GM23338 (cell line): Measurements from ENCODE around the gene ZNF200. TPM values are rescaled to one million over a fixed set of nuclear protein-coding genes. Genes with fewer than 3 reads are reported as not detected.
"Not testable (repeated sequence)": the region's sequence is repeated elsewhere in the genome, so short reads cannot be mapped to it uniquely, and the experiment has no call there.

Experiments
- ATAC-seq: fragments of 200-7000 bp; cut with Tn5 transposase; 3 replicates; pipeline ENCODE4 v1.9.1; 2020
- DNase-seq: peaks from one replicate; pipeline ENCODE4 v3.0.0-alpha.2; 2015; ENCODE audit warnings: low spot score
- H2AFZ ChIP-seq: fragments of 200-600 bp; sonication (generic); 2 replicates; pipeline ENCODE4 v1.8.0; 2016; ENCODE audit warnings: antibody characterized with exemption, mild to moderate bottlenecking, moderate library complexity
- H3F3A ChIP-seq: fragments of 200-600 bp; sonication (generic); replicated peaks from 2 replicates; pipeline ENCODE4 v1.8.0; 2017; ENCODE audit warnings: antibody characterized with exemption, mixed run types, low read depth
- H3K27ac ChIP-seq: fragments of 200-600 bp; sonication (generic); 2 replicates; pipeline ENCODE4 v1.6.1; 2016; ENCODE audit warnings: low read depth
- H3K27me3 ChIP-seq: fragments of 200-600 bp; sonication (generic); 2 replicates; pipeline ENCODE4 v1.8.0; 2016; ENCODE audit warnings: mild to moderate bottlenecking, mixed run types, moderate library complexity; ENCODE audit not compliant: insufficient read depth
- H3K36me3 ChIP-seq: fragments of 200-600 bp; sonication (generic); 2 replicates; pipeline ENCODE4 v1.8.0; 2016; ENCODE audit warnings: mild to moderate bottlenecking; ENCODE audit not compliant: insufficient read depth
- H3K4me1 ChIP-seq: fragments of 200-600 bp; sonication (generic); 2 replicates; pipeline ENCODE4 v1.8.0; 2016; ENCODE audit warnings: mild to moderate bottlenecking, moderate library complexity; ENCODE audit not compliant: insufficient read depth
- H3K4me2 ChIP-seq: fragments of 200-600 bp; sonication (generic); 2 replicates; pipeline ENCODE4 v1.7.1; 2017; ENCODE audit warnings: mixed run types
- H3K4me3 ChIP-seq: fragments of 200-600 bp; sonication (generic); 2 replicates; pipeline ENCODE4 v1.6.1; 2016; ENCODE audit warnings: mixed run types
- H3K79me2 ChIP-seq: fragments of 200-600 bp; sonication (generic); replicated peaks from 2 replicates; pipeline ENCODE4 v1.8.0; 2017; ENCODE audit warnings: mild to moderate bottlenecking; ENCODE audit not compliant: insufficient read depth
- H3K9me2 ChIP-seq: fragments of 200-600 bp; sonication (generic); 2 replicates; pipeline ENCODE4 v1.8.0; 2017; ENCODE audit not compliant: insufficient read depth
- H4K20me1 ChIP-seq: fragments of 200-600 bp; sonication (generic); replicated peaks from 2 replicates; pipeline ENCODE4 v1.8.0; 2017; ENCODE audit warnings: mild to moderate bottlenecking; ENCODE audit not compliant: insufficient read depth
- H3K27ac Mint-ChIP-seq: 2 replicates; pipeline ENCODE4 v1.8.0; 2020; ENCODE audit warnings: inconsistent platforms, mild to moderate bottlenecking, moderate library complexity, mixed read lengths
- H3K27me3 Mint-ChIP-seq: 3 replicates; pipeline ENCODE4 v1.8.0; 2022; ENCODE audit warnings: low read depth, mild to moderate bottlenecking, moderate library complexity, mixed read lengths, inconsistent platforms; ENCODE audit not compliant: insufficient read depth, poor library complexity
- H3K36me3 Mint-ChIP-seq: 3 replicates; pipeline ENCODE4 v1.8.0; 2021; ENCODE audit warnings: low read depth, mild to moderate bottlenecking, inconsistent platforms, moderate library complexity, mixed read lengths
- H3K4me1 Mint-ChIP-seq: 3 replicates; pipeline ENCODE4 v1.8.0; 2020; ENCODE audit warnings: mild to moderate bottlenecking, inconsistent platforms, mixed read lengths
- H3K4me3 Mint-ChIP-seq: 3 replicates; pipeline ENCODE4 v1.8.0; 2021; ENCODE audit warnings: moderate library complexity, mild to moderate bottlenecking, inconsistent platforms, mixed read lengths
- H3K9me3 Mint-ChIP-seq: 3 replicates; pipeline ENCODE4 v1.8.0; 2020; ENCODE audit warnings: moderate library complexity, mild to moderate bottlenecking, inconsistent platforms, mixed read lengths
- CREB1 ChIP-seq: fragments of 250-450 bp; sonication (Bioruptor Pico); IDR thresholded peaks from 2 replicates; pipeline ENCODE4 v1.5.0; 2020; ENCODE audit warnings: low read depth, mild to moderate bottlenecking, moderate library complexity
- CTCF ChIP-seq, 2 experiments: fragments of 200-600 bp in 1 of 2; sonication (generic) in 1 of 2; conservative IDR thresholded peaks; 2 replicates each; pipeline versions ENCODE4 v1.5.1 to v1.6.1; 2016 to 2017; ENCODE audit warnings: antibody characterized with exemption in 2 of 2, low read depth in 2 of 2, mild to moderate bottlenecking in 2 of 2, moderate library complexity in 1 of 2
- EZH2 ChIP-seq: fragments of 200-600 bp; sonication (generic); IDR thresholded peaks from one replicate; pipeline ENCODE4 v1.8.0; 2017; ENCODE audit warnings: antibody characterized with exemption, mild to moderate bottlenecking, low read depth; ENCODE audit not compliant: unreplicated experiment
- EZH2phosphoT487 ChIP-seq: fragments of 200-600 bp; sonication (generic); IDR thresholded peaks from one replicate; pipeline ENCODE4 v1.8.1; 2018; ENCODE audit warnings: antibody characterized with exemption; ENCODE audit not compliant: unreplicated experiment
- JUNB ChIP-seq: IDR thresholded peaks from one replicate; pipeline ENCODE4 v1.6.1; 2016; ENCODE audit warnings: antibody characterized with exemption; ENCODE audit not compliant: unreplicated experiment
- NANOG ChIP-seq: IDR thresholded peaks from 2 replicates; pipeline ENCODE4 v1.6.1; 2016; ENCODE audit warnings: antibody characterized with exemption, borderline replicate concordance
- POLR2AphosphoS5 ChIP-seq: IDR thresholded peaks from 2 replicates; pipeline ENCODE4 v1.6.1; 2016; ENCODE audit warnings: antibody characterized with exemption, low read depth
- ZNF114 ChIP-seq: fragments of 250-450 bp; sonication (Bioruptor Pico); IDR thresholded peaks from 2 replicates; pipeline ENCODE4 v1.5.0; 2020; ENCODE audit warnings: mild to moderate bottlenecking, moderate library complexity
- ZNF331 ChIP-seq: fragments of 250-450 bp; sonication (Bioruptor Pico); IDR thresholded peaks from 2 replicates; pipeline ENCODE4 v1.5.0; 2020; ENCODE audit warnings: low read depth, mild to moderate bottlenecking, moderate library complexity
- ZNF462 ChIP-seq: fragments of 250-450 bp; sonication (Bioruptor Pico); IDR thresholded peaks from 2 replicates; pipeline ENCODE4 v1.5.0; 2020; ENCODE audit warnings: mild to moderate bottlenecking, moderate library complexity
- polyA plus RNA-seq: library from polyadenylated mRNA; unstranded; fragments of >200 nt; fragmentation: Nextera tagmentation; extraction: Ambion mirVana; gene quantifications from 2 replicates; pipeline ENCODE4 v1.2.1, GENCODE V29; 2016
- total RNA-seq: library from RNA; depleted of rRNA; stranded (reverse); fragments of >200 nt; shearing (Covaris generic); gene quantifications from 2 replicates; pipeline ENCODE4 v1.2.3, GENCODE V29; 2014
- TF ChIP-seq, protein P1 (sequence below): IDR thresholded peaks from one replicate; pipeline ENCODE4 v1.6.1; 2018; ENCODE audit warnings: antibody characterized with exemption; ENCODE audit not compliant: unreplicated experiment

ZNF200 gene
- total and polyA plus RNA-seq, 2 experiments from 2014 or later = 9.2 to 9.7 TPM

- not testable (repeated sequence) for DNase-seq, H3F3A ChIP-seq, H3K27ac Mint-ChIP-seq, H3K27ac ChIP-seq, H3K4me1 Mint-ChIP-seq, ATAC-seq, H3K4me3 Mint-ChIP-seq, H3K9me2 ChIP-seq, H3K79me2 ChIP-seq, H3K4me2 ChIP-seq, H3K27me3 ChIP-seq, H3K27me3 Mint-ChIP-seq, H3K4me3 ChIP-seq, H3K4me1 ChIP-seq, H2AFZ ChIP-seq, H3K36me3 ChIP-seq, H4K20me1 ChIP-seq
- H3K36me3 Mint-ChIP-seq = peaks cover 27% of the 10 kb centered on the region
- peaks cover 77% of the 10 kb centered on the region for H3K9me3 Mint-ChIP-seq
Measured at GRCh38 chr16:3205939-3206338, 29.0 kb downstream of the ZNF200 start.

- no peak overlapping the region for H3K4me3 ChIP-seq
- Mint-ChIP-seq H3K4me1 (no peaks in the 10 kb centered on the region), H3K27me3 (peaks cover 8% of the 10 kb centered on the region), H3K4me3 (no peak overlapping the region), H3K36me3 (peaks cover 23% of the 10 kb centered on the region), H3K9me3 (peaks cover 60% of the 10 kb centered on the region), H3K27ac (no peak overlapping the region)
- no peak for DNase-seq
- H3K36me3 ChIP-seq = no peaks in the 10 kb centered on the region
- H3K27me3 ChIP-seq = no peaks in the 10 kb centered on the region
- H3F3A ChIP-seq = no peaks in the 10 kb centered on the region
- no peak overlapping the region for H3K4me2 ChIP-seq
- no peak overlapping the region for H3K27ac ChIP-seq
- no peaks in the 10 kb centered on the region for H3K4me1 ChIP-seq
- no peak overlapping the region for H2AFZ ChIP-seq
- ATAC-seq = no peak
- H3K79me2 ChIP-seq = no peaks in the 10 kb centered on the region
- no peaks in the 10 kb centered on the region for H4K20me1 ChIP-seq
- H3K9me2 ChIP-seq = no peaks in the 10 kb centered on the region
- TF ChIP-seq ZNF114 (CRISPR knock-in tag) (no peak), EZH2phosphoT487 (no peak), EZH2 (no peak), ZNF331 (CRISPR knock-in tag) (no peak), JUNB (no peak), POLR2AphosphoS5 (no peak), ZNF462 (CRISPR knock-in tag) (no peak), CREB1 (CRISPR knock-in tag) (no peak), CTCF (conservative IDR thresholded peaks at IDR 0.05; ENCODE audit: low read depth in 2 of 2) (no peak), NANOG (no peak)
- TF ChIP-seq, protein P1, sequence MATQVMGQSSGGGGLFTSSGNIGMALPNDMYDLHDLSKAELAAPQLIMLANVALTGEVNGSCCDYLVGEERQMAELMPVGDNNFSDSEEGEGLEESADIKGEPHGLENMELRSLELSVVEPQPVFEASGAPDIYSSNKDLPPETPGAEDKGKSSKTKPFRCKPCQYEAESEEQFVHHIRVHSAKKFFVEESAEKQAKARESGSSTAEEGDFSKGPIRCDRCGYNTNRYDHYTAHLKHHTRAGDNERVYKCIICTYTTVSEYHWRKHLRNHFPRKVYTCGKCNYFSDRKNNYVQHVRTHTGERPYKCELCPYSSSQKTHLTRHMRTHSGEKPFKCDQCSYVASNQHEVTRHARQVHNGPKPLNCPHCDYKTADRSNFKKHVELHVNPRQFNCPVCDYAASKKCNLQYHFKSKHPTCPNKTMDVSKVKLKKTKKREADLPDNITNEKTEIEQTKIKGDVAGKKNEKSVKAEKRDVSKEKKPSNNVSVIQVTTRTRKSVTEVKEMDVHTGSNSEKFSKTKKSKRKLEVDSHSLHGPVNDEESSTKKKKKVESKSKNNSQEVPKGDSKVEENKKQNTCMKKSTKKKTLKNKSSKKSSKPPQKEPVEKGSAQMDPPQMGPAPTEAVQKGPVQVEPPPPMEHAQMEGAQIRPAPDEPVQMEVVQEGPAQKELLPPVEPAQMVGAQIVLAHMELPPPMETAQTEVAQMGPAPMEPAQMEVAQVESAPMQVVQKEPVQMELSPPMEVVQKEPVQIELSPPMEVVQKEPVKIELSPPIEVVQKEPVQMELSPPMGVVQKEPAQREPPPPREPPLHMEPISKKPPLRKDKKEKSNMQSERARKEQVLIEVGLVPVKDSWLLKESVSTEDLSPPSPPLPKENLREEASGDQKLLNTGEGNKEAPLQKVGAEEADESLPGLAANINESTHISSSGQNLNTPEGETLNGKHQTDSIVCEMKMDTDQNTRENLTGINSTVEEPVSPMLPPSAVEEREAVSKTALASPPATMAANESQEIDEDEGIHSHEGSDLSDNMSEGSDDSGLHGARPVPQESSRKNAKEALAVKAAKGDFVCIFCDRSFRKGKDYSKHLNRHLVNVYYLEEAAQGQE = no peak
Measured at GRCh38 chr16:3202903-3203539, 31.9 kb downstream of the ZNF200 start.
